NCI-H187 treated with DMSO at 0.1 percent for 48 hours (cell line): Measurements from ENCODE around the gene LARP6.
"Not testable (repeated sequence)": the region's sequence is repeated elsewhere in the genome, so short reads cannot be mapped to it uniquely, and the experiment has no call there.

Experiments used
- DNase-seq: peaks from one replicate; lab custom pipeline; 2025; lab: John Stamatoyannopoulos, UW

The LARP6 gene

GRCh38 chr15:70829371-70830166 is 24.4 kb downstream of the LARP6 start:
- no peak for DNase-seq

- no peak for DNase-seq
These were observed 26.2 kb downstream of the LARP6 start for GRCh38 chr15:70827721-70828120.

GRCh38 chr15:70826634-70827033 is 27.3 kb downstream of the LARP6 start:
- DNase-seq = no peak

- no peak for DNase-seq
These were observed 28.1 kb downstream of the LARP6 start for GRCh38 chr15:70825841-70826240.

GRCh38 chr15:70823196-70823595 is 30.8 kb downstream of the LARP6 start:
- DNase-seq = no peak

DNA sequence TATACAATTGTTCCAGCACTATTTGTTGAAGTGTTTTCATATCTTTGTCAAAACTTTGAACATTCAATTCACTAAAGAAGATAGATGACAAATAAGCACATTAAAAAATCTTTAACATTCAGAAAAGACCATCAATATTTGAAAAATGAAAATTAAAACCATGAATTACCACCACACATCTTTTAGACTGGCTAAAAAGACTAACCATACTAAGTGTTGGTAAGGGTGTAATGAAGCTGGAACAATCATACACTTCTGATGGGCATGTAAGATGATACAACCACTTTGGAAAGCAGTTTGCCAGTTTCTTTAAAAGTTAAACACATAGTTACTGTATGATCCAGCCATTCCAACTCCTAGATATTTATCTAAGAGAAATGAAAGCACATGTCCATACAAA is 33.7 kb downstream of the LARP6 start:
- no peak for DNase-seq

DNA sequence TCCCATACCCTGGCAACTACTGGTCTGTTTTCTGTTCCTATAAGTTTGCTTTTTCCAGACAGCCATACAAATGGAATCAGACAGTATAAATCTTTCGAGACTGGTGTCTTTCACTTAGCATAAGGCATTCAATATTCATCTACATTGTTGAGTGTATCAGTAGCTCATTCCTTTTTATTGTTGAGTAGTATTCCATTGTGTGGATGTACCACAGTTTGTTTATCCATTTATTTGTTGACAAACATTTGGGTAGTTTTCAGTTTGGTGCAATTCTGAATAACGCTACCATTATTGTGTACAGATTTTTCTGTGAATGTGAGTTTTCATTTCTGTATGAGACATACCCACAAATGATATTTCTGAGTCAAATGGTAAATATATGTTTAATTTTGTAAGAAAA is 35.4 kb downstream of the LARP6 start:
- no peak for DNase-seq

DNA sequence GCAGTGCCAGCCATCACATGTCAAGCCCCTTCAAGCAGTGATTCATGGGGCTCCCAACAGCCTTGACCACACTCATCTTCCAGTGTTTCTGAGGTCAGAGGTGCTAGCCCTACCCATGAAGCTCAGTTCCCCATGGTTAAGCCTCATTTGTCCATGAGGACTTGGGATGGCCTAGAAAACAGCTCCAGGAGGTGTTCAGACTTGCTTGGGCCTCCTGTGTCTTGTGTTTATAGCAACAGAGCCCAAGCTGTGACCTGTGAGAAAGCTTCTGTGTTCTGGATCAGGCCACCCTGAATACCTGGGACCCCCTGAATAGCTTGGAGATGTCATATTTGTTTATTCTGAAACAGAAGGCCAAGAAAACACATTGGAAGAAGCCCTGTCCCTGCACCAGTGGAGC is 36.7 kb downstream of the LARP6 start:
- DNase-seq = no peak

DNA sequence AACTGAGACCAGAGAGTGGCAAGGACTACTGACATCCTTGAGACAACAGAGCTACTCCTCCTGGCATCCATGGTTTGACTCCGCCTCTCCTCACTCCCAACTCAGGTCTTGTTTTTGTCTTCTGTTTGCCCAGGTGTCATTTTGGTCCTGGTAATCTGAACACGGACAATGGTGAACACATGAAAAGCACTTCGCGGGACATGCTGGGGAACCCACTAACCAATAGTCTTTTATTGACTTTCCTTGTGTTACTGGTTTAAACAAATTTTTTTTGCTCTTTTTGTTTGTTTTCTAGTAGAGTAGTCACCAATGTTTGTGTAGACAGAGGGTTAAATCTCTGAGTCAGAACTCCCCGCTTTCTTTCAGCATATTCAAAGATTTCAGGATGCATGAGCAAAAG is 38.4 kb downstream of the LARP6 start:
- DNase-seq = peak; percentile 69

- not testable (repeated sequence) for DNase-seq
These were observed 38.9 kb downstream of the LARP6 start for GRCh38 chr15:70815011-70815410.

- no peak for DNase-seq
These were observed 41.1 kb downstream of the LARP6 start for GRCh38 chr15:70812827-70813364.

DNA sequence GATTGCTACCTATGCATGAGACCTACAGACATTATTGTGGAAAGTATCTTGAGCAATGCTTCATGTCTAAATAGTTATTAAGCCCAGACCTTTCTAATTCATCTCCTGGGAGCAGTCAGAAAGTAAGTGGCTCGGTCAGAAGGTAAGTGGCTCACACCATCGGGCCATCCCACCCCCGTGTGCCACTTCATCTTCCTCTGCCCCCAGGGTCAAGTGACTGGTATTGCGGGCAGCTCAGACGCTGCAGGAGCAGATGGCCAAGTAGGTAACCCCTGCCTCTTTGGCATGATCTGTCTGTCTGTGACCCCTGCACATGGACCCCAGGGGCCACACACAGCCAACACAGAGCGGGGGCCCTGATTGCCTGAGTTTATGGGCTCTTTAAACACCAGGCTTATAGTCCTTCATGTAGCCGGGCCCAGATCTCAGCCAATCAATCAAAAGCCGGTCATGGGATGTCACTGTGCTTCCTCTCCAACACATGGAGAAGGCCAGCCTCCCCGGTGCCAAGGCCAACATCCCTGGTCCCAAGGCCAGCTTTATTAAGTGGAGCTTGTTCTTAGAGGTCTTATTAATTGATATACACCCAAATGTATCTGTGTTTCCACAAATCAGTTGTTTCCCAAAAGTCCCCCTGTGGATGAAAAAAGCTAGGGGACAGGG is 42.9 kb downstream of the LARP6 start:
- DNase-seq = no peak

- DNase-seq = no peak
These were observed 46.8 kb downstream of the LARP6 start for GRCh38 chr15:70806992-70807712.

GRCh38 chr15:70804388-70804787 is 49.6 kb downstream of the LARP6 start:
- not testable (repeated sequence) for DNase-seq

DNA sequence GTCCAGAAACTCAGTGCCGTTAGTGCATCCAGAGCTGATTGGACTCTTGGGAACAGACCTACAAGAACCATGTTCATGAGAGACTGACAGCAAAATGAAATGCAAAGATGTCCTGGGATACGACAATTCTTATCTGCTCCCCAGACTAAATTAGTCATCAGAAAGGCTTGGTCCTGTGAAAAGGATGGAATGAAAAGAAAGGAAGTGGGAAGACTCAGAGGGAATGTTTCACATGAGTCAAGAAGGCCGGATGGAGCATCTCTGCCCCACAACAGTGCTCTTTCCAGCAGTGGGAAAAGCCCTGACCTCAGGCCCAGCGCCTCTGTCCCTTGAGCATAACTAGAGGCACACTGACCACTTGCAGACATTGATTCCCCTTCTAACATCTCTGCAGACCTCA is 51.3 kb downstream of the LARP6 start:
- DNase-seq = no peak

- no peak for DNase-seq
These were observed 52.8 kb downstream of the LARP6 start for GRCh38 chr15:70801109-70801508.

- no peak for DNase-seq
These were observed 54.1 kb downstream of the LARP6 start for GRCh38 chr15:70799667-70800450.

DNA sequence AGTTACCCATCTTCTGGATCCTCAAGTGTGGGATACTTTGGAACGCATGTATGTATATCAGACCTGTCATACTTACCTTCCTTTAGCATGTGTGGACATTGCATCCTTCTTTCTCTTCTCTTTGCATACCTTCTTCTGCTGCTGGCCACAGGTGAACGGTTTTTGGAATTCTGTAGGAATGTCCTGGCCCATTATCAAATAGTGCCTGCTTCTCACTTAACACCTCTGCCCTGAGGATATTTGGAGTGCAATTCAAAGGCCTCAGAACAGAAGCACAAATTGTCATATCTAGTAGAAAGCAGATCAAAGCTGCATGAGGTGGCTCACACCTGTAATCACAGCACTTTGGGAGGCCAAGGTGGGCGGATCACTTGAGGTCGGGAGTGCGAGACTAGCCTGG is 56.5 kb downstream of the LARP6 start:
- DNase-seq = no peak

GRCh38 chr15:70796516-70797310 is 57.2 kb downstream of the LARP6 start:
- no peak for DNase-seq

- no peak for DNase-seq
These were observed 58.7 kb downstream of the LARP6 start for GRCh38 chr15:70795311-70795665.
